ENCODE results near the gene DSCAM.

DNA sequence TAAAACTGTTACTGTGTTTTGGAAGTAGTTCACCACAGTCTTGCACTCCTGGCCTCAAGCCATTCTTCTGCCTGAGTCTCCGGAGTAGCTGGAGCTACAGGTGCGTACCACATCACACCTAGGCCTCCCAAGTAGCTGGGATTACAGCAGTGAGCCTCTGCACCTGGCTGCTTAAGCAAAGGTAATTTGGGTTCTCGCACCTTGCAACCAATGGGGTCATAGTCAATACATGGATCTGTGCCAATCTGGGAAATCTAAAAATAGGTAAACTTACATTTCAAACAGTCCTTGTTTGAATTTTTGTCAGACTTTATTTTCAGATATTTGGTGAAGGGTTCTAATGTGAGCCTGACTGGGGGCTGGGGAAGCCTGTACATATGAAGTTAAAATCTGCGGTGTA, 513.2 kb downstream of the DSCAM start:
- no peak for TF ChIP-seq EP300 (IDR thresholded peaks at IDR 0.05; ENCODE audit: borderline replicate concordance)
- no peak for TF ChIP-seq EGR1 (IDR thresholded peaks at IDR 0.05)

Measured in Ishikawa (cell line).